HuH-7.5 (cell line): ENCODE measurements around the gene NDE1.
"Not testable (repeated sequence)": the region's sequence is repeated elsewhere in the genome, so short reads cannot be mapped to it uniquely, and the experiment has no call there.

Experiments used
- DNase-seq: peaks from one replicate; pipeline ENCODE4 v3.0.0; 2011; ENCODE audit warnings: low spot score

The NDE1 gene

GRCh38 chr16:15652293-15653001 is 2.4 kb downstream of the NDE1 start:
- no peak for DNase-seq

- no peak for DNase-seq
Observed at GRCh38 chr16:15653227-15653626, 3.2 kb downstream of the NDE1 start.

DNA sequence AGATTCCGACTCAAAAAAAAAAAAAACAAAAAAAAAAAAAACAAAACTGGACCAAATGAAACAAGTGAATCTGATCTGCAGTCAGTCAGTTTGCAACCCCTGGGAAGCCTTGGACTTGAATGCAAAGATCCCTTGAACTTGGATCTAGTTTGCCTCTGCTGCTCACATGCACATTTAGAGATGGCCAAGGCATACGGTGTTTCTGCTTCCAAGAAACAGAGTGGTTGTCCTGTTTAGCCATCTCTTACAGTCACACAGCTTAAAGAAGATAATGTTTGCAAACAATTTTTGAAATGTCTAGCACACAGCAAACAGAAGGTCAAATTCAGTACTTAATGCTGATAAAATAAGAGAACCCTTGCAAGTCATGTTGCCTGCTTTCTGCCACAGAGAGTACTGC is 4.5 kb downstream of the NDE1 start:
- no peak for DNase-seq

GRCh38 chr16:15655561-15655960 is 5.5 kb downstream of the NDE1 start:
- not testable (repeated sequence) for DNase-seq

- no peak for DNase-seq
Observed at GRCh38 chr16:15658149-15658548, 8.1 kb downstream of the NDE1 start.

GRCh38 chr16:15658556-15658955 is 8.5 kb downstream of the NDE1 start:
- no peak for DNase-seq

GRCh38 chr16:15660203-15660601 is 10.2 kb downstream of the NDE1 start:
- no peak for DNase-seq

GRCh38 chr16:15665107-15665506 is 15.1 kb downstream of the NDE1 start:
- no peak for DNase-seq

GRCh38 chr16:15667091-15667742 is 17.2 kb downstream of the NDE1 start:
- DNase-seq = no peak

GRCh38 chr16:15671530-15672117 is 21.6 kb downstream of the NDE1 start:
- no peak for DNase-seq

- DNase-seq = not testable (repeated sequence)
Observed at GRCh38 chr16:15672127-15672513, 22.1 kb downstream of the NDE1 start.

DNA sequence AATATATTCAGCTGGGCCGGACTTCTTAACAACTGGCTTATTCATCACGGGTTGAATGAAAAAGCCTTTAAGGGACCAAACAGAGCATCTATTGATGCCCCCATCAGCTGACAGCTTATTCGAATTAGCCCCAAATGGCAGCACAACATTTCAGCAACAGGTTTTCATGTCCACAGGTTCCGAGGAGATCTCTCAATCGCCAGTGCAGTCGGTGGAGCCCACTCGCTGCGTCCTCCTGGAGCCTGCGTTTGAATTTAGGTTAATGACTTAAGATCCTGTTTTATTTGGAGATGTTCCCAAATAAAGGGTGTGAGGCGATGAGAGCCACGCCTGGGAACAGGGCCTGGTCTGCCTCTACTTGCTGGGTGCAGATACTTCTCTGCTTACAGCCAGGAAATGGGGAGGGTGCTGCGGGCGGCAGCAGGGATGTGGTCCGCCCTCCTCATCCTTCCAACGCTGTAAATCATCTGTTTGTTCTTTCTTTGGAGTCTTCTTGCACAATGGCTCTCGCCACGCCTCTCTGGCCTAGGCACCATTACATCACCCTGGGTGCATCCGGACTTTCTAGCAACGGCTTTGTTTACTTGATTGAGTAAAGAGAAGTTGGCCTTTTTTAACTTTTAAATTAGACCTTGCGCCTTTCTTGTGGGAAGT is 22.6 kb downstream of the NDE1 start:
- peak; percentile 72 for DNase-seq

DNA sequence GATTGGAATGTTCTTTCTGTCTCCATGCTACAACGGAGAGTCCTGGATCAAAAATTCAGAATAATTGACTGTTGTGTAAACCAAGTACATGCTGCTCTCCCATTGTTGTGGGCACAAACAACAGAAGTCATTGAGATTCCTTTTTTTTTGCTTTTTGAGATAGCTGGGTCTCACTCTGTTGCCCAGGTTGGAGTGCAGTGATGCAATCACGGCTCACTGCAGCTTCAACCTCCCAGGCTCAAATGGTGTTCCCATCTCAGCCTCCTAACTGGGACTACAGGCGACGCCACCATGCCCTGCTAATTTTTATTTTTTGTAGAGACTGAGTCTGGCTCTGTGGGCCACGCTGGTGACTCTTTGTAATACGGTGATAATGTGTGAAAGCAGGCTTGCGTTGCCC is 24.5 kb downstream of the NDE1 start:
- DNase-seq = no peak

GRCh38 chr16:15676506-15676905 is 26.5 kb downstream of the NDE1 start:
- DNase-seq = no peak

- no peak for DNase-seq
Observed at GRCh38 chr16:15677447-15677846, 27.4 kb downstream of the NDE1 start.

DNA sequence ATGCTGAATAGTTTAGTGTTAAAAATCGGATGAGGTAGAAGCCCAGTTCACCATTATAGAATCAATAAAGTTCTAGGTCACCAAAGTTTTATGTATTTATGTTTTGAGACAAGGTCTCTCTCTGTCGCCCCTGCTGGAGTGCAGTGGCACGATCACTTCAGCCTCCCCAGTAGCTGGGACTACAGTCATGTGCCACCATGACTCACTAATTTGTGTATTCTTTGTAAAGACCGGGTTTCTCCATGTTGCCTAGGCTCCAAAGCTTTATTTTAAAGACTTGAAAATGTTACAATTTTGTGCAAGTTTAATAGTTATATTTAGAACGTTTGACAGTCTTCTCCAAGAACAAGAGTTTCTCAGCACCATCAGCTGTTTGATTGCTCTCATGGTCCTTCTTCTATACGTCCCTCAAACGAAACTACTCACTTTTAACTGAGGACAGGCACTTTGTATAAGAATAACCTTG is 32.1 kb downstream of the NDE1 start:
- DNase-seq = peak; percentile 35

GRCh38 chr16:15686287-15686686 is 36.2 kb downstream of the NDE1 start:
- DNase-seq = no peak

- no peak for DNase-seq
Observed at GRCh38 chr16:15689290-15689689, 39.2 kb downstream of the NDE1 start.

DNA sequence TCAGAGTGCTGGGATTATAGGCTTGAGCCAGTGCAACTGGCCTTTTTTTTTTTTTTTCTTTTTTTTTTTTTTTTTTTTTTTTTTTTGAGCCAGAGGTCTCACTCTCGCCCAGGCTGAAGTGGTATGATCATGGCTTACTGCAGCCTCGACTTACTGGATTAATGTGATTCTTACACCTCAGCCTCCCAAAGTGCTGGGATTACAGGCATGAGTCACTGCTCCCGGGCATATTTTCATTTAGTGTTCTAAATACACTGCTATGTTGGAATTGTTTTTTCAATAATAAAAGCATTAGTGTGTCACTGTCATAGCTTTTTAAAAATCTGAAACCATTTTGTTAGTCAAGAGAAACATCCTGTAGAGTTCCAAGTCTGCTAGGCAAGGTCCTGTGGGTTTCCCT is 40.3 kb downstream of the NDE1 start:
- DNase-seq = no peak

GRCh38 chr16:15691046-15691445 is 41.0 kb downstream of the NDE1 start:
- DNase-seq = no peak

DNA sequence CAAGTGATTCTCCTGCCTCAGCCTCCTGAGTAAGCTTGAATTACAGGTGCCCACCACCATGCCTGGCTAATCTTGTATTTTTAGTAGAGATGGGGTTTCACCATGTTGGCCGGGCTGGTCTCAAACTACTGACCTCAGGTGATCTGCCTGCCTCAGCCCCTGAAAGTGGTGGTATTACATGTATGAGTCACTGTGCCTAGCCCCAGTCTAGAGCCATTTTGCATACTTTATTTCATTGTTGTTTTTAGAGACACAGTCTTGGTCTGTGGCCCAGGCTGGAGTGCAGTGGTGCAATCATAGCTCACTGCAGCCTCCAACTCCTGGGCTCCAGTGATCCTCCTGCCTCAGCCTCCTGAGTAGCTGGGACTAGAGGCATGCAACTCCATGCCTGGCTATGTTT is 42.5 kb downstream of the NDE1 start:
- not testable (repeated sequence) for DNase-seq

DNA sequence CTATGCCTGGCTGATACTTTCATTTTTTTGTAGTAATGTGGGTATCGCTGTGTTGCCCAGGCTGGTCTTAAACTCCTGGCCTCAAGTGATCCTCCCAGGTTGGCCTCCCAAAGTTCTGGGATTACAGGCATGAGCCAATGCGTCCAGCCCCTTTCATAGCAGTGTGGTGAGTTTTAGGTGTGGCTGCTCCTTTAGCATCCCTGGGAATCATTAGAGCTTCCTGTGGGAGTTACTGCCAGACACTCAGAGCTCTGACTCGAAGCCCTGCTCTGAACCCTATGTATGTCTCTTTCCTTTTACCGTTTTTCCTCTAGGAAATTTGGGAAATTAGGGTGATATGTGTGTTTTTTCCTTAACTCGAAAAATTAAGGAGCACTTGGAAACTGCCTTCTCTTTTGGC is 44.5 kb downstream of the NDE1 start:
- DNase-seq = no peak

DNA sequence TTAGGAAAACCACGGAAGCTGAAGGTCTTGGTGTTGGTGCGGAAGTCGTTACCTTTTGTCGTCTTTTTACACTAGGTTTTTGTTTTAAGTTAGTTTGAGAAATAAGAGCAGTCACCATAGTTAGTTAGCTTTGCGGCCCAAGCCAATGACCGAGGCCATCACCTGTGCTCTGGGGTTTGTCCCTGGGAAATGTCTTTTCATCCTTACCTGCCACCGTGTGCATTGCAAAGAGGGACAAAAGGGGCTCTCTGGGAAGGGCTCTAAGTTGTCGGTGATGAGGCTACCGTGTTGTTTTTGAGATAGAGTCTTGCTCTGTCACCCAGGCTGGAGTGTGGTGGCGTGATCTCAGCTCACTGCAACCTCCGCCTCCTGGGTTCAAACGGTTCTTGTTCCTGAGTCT is 49.8 kb downstream of the NDE1 start:
- no peak for DNase-seq
